ENCODE results near the gene PRSS58.

The PRSS58 gene, protein sequence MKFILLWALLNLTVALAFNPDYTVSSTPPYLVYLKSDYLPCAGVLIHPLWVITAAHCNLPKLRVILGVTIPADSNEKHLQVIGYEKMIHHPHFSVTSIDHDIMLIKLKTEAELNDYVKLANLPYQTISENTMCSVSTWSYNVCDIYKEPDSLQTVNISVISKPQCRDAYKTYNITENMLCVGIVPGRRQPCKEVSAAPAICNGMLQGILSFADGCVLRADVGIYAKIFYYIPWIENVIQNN

DNA sequence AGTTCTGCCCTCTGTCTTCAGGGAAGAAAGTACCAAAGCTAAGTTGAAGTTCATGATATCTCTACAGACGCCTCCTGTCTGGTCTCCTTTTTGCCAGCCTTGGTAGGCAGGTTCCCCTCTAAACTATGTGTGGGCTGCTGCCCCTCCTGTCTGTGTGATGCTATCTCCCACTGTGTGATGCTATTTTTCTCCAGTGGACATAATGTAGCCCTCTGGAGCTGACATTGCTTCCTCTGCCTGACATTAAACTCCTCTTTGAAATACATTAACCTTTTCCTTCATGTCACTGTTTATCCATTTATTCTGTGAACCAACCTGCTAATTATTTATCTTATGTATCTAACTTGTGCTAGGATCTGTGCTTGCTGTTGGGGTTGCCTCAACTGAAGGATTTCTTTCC, at the start of gene PRSS58:
TSS of gene PRSS58 (minus strand) at position 101 of the 400 bp plus-strand sequence. CDS start 351 bp downstream, outside the sequence.
- no peak for DNase-seq (ENCODE audit: low read depth in 2 of 2)

DNA sequence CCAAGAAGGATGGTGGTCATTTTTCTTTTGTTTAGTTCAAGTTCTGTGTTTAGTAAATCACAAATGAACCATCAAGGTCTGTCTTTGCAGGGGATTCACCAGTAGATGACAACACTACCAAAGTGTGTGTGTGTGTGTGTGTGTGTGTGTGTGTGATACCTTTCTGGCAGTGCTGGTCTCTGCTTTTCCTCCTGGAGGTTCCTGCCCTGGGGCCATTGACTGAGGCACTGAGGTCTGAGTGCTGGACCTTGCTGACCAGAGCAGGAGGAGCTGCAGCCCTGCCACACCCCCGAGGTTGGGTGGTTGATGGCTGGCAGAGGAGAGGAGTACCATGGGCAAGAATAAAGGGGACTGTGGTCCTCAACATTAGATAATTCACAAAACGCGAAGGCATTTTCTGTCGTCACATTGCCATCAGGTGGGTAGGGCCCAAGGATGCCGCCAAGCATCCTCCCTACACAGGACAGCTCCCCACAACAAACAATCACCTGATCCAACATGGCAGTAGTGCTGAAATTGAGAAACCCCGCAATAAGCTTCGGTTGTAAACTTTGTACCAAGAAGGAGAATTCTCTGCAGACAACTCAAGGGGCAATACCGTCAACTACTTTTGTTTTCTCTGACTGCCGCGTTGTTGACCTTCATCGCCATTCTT, 49.5 kb upstream of the PRSS58 start:
- DNase-seq (ENCODE audit: low read depth in 2 of 2), result no peak

DNA sequence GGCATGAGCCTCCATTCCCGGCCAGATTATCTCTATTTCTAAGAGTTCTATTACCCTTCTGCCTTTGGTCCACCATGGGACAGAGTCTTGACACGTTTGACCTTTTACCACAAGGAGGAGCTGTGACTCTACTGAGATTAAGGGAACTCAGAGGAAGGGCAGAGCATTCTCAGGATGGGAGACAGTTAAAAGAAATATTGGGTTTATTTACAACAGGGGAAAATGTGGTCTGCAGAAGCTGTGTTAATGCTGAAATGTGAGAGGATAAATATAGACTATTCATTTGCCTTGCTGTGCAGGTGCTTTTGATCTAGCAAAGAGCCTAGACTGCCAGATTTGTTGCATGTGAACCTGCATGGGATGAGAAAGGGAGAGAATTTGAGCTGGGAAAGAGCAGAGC, 45.8 kb upstream of the PRSS58 start:
- DNase-seq (ENCODE audit: low read depth in 2 of 2), result no peak

DNA sequence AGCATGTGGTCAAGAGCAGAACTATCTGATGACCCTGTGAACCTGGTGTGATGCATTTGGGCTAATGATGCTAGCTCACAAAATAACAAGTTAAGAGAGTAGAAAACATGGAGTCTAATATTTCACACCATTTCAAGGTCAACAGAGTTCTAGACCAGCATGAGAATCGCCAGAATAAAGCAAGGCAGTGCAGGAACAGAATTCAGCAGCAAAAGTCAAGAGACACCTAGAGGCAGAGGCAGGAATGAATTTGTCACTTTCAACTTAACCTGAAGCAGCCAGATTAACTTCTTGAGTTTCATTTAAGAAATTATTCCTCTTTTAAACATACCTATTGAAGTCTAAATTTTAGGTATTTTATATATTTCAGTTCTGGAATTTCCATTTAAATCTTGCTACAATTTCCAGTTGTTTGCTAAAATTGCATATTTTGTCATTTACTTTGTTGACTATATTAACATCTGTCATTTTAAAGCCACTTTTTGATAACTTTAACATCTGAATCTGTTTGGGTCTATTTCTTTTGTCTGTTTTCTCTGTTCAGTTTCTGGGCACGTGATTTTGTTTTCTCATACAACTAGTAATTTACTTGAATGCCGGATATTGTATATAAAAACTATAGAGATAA, 44.2 kb upstream of the PRSS58 start:
- no peak for DNase-seq (ENCODE audit: low read depth in 2 of 2)

DNA sequence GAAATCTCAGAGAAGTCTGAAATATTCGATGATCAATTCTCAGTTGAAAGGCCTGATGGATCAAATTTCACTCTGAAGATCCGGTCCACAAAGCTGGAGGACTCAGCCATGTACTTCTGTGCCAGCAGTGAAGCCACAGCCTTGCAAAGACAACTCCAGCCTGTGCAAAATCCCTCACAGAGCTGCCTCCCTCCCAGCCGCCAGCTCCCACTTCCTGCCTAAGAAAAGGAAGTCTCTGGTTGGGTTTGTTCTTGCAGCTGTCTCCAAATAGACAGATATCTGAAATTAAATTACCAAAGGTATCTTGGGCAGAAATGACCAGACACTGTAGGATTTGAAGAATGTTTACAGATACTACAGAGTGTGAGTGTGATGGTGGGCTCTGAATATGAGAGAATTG, 43.4 kb upstream of the PRSS58 start:
- DNase-seq (ENCODE audit: low read depth in 2 of 2), result no peak

DNA sequence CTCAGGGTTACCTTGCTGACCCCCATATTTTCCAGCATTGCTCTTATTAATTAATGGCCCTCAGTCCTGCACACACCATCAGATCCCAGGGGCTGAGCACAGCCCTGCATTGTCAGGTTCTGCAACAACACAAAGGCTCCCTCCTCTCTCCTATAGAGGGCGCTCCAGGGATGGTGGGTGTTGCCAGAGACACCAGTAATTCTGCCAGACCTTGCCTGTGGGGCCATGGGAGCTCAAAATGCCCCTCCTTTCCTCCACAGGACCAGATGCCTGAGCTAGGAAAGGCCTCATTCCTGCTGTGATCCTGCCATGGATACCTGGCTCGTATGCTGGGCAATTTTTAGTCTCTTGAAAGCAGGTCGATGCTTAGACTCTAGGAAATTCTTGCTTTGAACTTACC, 42.8 kb upstream of the PRSS58 start:
- DNase-seq (ENCODE audit: low read depth in 2 of 2), result peak in 1 of 2 donors; percentile 14

DNA sequence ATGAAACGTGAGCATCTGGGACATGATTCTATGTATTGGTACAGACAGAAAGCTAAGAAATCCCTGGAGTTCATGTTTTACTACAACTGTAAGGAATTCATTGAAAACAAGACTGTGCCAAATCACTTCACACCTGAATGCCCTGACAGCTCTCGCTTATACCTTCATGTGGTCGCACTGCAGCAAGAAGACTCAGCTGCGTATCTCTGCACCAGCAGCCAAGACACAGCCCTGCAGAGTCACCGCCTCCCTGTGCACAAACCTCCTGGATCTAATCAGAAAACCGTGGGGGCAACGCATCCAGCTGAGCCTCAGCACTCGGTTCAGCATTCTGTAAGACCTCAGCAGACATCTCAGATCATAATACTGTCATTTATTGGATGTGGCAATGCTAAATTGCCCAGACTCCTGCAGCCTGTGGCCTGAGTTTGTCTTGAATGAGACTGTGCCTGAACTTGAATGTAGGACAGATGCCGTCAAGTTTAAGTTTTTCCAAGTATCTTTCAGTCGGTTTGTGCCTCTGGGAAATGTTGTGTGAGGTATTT, 41.5 kb upstream of the PRSS58 start:
- DNase-seq (ENCODE audit: low read depth in 2 of 2), result no peak

DNA sequence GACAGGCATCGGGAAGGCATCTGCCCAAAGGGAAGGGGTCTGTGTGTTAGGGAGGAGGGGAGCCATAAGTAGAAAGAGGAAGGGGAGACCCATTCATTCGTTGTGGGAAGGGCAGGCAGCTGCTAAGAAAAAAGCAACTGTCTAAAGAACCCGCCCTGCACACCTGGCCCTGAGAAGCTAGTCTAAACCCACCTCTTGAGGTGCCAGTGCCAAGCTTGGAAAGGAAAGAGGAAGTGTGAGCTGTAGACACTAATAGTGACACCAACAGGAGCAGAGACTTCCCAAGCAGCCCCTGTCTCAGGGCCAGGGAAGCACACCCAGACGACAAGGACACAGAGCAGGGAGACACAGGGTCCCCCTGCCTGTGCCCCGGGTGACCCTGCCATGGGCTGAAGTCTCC, 40.8 kb upstream of the PRSS58 start:
- DNase-seq (ENCODE audit: low read depth in 2 of 2), result no peak

GRCh38 chr7:142298009-142298408, 40.2 kb upstream of the PRSS58 start:
- DNase-seq (ENCODE audit: low read depth in 2 of 2), result no peak

DNA sequence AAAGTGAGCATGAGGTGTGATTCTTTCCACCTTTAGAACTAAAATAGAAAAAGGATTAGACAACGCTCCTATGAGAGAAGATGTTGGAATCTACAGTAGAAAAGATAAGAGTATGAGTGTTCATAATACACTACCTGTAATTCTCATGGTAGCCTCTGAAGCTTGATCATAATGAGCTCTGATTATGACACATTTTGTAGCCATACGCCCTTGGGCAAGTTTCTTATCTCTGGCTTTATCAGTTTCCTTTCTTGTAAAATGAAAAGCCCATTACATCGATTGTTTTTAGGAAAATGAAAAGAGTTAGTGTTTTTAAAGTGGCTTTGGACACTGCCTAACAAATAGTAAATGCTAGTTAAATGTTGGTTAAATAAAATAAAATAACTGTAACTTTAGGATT, 22.4 kb upstream of the PRSS58 start:
- DNase-seq (ENCODE audit: low read depth in 2 of 2), result no peak

- DNase-seq (ENCODE audit: low read depth in 2 of 2), result no peak
Measured at GRCh38 chr7:142279601-142280000, 21.7 kb upstream of the PRSS58 start.

GRCh38 chr7:142275028-142275427, 17.2 kb upstream of the PRSS58 start:
- DNase-seq (ENCODE audit: low read depth in 2 of 2), result no peak

DNA sequence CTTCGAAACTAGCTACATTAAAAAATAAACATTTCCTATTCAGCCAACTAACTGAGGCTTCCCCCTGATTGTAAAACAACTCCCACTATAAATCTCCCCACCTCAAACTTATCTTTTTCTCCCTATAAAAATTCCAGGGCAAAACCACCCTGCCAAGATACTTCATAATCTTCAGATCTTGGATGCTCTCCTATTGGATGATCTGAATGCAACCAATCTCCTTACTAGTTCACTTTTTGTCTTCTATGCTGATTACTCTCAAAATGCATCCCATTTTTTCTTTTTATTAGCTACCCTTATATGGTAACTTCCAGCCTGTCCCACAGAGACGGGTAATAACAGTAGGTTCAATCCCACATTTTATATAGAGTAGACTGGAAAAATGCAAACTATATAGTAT, 15.0 kb upstream of the PRSS58 start:
- DNase-seq (ENCODE audit: low read depth in 2 of 2), result no peak

DNA sequence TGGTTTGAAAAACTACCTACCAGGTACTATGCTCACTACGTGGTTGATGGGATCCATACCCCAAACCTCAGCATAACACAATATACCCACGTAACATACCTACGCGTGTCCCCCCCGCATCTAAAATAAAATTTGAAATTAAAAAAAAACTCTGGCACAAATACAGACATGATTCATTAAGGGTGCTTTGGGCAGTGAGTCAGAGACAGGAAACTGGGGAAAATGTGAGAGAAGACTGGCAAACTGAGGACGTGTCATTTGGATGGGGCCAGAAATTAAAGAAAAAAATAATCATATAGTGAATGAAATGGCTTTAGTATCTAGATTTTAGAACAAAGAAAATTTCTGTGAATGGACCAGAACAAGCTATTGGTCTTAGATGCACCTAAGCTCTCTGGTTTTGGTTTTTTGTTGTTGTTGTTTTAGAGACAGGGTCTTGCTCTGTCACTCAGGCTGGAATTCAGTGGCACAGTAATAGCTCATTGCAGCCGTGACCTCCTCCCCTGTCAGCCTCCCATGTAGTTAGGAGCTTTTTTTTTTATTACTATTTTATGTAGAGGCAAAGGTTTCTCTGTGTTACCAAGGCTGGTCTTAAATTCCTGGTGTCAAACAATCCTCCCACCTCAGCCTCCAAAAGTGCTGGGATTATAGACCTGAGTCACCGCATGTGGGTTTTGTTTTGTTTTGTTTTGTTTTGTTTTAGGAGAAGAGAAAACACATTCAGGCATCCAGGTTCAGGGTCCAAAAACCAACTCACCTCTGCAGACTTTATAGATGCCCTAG, 5.9 kb upstream of the PRSS58 start:
- no peak for DNase-seq (ENCODE audit: low read depth in 2 of 2)

- no peak for DNase-seq (ENCODE audit: low read depth in 2 of 2)
Measured at GRCh38 chr7:142250705-142251104, 7.2 kb downstream of the PRSS58 start.

DNA sequence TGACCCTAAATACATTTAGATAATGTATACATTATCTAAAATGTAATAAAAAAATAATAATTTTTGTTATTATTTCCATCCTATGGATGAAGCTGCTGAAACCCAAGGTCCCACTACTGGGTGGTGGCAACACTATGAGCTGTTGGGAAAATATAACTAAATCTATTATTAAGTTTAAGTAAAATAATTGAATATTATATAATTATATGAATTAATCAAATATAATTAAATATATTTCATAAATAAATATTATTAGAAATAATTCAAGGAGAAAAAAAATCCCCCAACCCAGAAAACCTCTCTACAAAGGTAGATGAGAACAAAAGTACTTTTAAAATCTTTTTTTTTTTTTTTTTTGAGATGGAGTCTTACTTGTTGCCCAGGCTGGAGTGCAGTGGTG, 7.9 kb downstream of the PRSS58 start:
- DNase-seq (ENCODE audit: low read depth in 2 of 2), result no peak

DNA sequence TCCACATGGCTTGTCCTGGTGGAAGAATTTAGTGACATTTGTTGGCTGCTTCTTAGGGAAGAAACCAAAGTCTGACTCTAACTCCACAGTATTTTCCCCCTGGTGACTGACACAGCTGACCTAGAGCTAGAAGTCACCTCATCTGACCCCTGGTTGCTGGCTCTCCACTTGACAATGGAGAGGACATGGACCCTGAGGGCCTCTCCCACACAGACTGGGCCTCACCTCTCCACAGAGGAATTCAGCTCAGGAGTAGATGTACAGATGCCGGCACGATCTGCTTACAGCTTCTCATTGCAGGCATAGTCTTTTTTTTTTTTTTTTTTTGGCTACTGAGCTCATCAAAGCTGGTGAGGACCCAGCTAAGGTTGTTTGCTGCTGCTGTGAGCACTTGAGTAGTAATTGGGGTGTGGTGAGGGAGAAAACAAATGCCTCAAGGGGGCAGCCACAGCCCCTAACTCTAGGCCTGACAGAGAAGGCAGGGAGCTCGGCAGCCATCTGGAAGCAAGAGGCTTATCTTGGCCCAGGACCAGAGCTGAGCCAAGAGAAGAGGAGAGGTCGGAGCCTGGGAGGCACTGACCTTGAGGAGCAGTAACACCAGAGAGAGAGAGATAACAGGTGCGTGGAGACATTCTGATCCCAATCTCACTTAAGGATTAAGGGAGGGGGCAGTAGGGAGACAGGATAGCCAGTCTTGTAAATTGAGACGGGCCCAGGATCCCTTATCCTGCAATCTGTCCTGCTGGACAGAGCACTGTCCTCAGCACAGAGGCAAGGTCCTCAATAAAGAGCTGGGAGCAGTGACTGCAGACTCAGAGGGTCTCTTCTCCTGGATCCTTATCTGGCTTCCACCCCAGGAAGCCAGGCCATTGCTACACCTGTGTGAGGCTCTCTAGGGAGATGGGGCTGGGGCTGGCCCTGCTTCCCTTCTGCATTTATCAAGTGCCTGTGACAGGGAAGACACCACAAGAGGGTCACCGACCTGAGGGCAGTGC, 9.4 kb downstream of the PRSS58 start:
- DNase-seq (ENCODE audit: low read depth in 2 of 2), result no peak

DNA sequence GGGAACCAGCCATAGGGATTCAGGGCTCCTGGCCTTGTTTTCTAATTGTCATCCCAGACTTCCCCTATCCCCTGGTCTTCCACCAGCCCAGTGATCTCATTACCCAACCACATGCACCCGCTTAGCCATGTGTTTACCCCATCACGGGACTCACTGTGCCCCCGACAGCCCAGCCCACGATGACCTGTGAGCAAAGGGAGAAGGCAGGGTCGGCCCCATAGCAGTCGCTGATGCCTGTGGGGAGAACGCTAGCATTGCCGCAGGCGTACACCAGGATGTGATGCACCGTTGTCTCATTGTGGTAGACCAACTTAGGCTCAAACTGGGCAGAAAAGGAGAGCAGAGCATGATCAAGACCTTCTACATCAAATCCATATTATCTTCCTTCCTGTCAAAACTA, 14.0 kb downstream of the PRSS58 start:
- no peak for DNase-seq (ENCODE audit: low read depth in 2 of 2)

DNA sequence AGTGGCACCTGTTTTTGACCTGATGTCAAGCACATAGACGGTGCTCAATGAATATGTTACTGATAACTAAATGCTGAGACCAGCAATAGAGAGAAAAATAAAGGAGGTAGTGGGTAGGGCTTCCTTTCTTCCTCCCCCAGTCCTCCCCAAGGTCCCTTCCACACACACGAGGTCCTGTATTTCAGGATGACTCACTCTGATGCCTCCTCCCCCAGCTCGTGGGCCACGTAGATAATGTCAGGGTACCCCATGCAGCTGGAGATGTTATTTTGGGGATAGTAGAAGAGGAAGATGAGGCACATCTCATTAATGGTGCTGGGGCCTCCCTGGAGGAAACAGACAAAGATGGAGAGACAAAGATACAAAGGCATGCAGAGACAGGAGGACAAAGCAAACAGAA, 17.3 kb downstream of the PRSS58 start:
- DNase-seq (ENCODE audit: low read depth in 2 of 2), result no peak

DNA sequence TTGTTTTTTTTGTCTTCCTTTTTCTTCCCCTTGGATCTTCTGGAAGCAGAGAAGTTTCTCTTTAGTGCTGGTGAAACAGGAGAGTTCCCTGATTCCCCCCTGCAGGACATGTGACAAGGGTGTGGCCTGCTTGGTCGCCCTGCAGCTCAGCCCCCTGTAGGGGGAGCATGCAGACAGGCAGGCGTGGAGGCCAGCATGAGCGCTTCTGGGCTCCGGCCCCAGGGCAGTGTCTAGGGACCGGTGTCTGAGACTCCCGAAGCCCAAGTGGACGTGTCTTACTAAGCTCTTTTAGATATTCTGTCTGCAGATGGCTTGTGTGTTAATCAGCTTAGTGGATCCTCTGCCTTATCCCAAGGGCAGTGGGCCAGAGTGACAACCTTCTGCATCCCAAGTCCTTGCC, 26.1 kb downstream of the PRSS58 start:
- DNase-seq (ENCODE audit: low read depth in 2 of 2), result no peak

- no peak for DNase-seq (ENCODE audit: low read depth in 2 of 2)
Measured at GRCh38 chr7:142228537-142229104, 29.2 kb downstream of the PRSS58 start.
